ENCODE results near the gene TTC9B.

DNA sequence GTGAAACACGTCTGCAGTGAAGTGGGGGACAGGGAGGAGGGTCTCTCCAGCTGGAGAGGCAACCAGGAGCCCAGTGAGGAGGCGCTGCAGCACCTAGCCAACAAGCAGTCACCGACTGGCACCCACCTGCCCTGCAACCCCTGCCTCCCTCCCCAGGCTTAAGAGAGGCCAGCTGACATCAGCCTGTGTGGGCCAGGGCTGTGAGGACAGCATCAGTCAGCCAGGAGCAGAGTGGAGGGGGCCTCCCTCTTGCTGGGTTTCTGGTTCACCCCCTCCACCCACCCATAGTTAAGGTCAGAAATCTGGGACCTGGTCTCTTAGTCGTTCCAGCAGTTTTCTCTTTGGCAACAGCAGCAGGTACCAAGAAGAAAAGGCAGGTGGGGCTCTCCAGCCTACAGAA lies 33.8 kb upstream of the TTC9B start:
- no peak for TF ChIP-seq POLR2A (IDR thresholded peaks at IDR 0.05)
- TF ChIP-seq, protein P1, sequence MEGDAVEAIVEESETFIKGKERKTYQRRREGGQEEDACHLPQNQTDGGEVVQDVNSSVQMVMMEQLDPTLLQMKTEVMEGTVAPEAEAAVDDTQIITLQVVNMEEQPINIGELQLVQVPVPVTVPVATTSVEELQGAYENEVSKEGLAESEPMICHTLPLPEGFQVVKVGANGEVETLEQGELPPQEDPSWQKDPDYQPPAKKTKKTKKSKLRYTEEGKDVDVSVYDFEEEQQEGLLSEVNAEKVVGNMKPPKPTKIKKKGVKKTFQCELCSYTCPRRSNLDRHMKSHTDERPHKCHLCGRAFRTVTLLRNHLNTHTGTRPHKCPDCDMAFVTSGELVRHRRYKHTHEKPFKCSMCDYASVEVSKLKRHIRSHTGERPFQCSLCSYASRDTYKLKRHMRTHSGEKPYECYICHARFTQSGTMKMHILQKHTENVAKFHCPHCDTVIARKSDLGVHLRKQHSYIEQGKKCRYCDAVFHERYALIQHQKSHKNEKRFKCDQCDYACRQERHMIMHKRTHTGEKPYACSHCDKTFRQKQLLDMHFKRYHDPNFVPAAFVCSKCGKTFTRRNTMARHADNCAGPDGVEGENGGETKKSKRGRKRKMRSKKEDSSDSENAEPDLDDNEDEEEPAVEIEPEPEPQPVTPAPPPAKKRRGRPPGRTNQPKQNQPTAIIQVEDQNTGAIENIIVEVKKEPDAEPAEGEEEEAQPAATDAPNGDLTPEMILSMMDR (IDR thresholded peaks at IDR 0.05), result no peak

Measured in heart left ventricle (tissue), 13 donors.